GM12891 (cell line): ENCODE data around the gene MOV10L1.
A peak's percentile ranks its signal among the peaks of the same experiment; 100 is the strongest.
"Not testable (repeated sequence)": the region's sequence is repeated elsewhere in the genome, so short reads cannot be mapped to it uniquely, and the experiment has no call there.

Experiments
- DNase-seq: peaks from one replicate; pipeline ENCODE4 v3.0.0; 2011; ENCODE audit warnings: low spot score; ENCODE audit not compliant: insufficient read length
- FAIRE-seq: peaks from 2 replicates; lab custom pipeline; 2011; peaks lifted over from hg19 to GRCh38; lab: Jason Lieb, UNC
- PAX5 ChIP-seq: IDR thresholded peaks from 2 replicates; pipeline ENCODE4 v1.6.1; 2011; ENCODE audit warnings: low read length, moderate library complexity, mild to moderate bottlenecking; ENCODE audit not compliant: insufficient read depth, severe bottlenecking
- POLR2A ChIP-seq: IDR thresholded peaks from 2 replicates; pipeline ENCODE4 v1.6.1; 2011; ENCODE audit warnings: low read depth, low read length, control low read depth
- POLR2AphosphoS5 ChIP-seq: IDR thresholded peaks from 2 replicates; pipeline ENCODE4 v1.6.1; 2011; ENCODE audit warnings: low read depth, low read length, control low read depth
- POU2F2 ChIP-seq: IDR thresholded peaks from 2 replicates; pipeline ENCODE4 v1.6.1; 2011; ENCODE audit warnings: low read depth, mild to moderate bottlenecking, control low read depth, low read length, moderate library complexity
- SPI1 ChIP-seq: IDR thresholded peaks from 2 replicates; pipeline ENCODE4 v1.6.1; 2011; ENCODE audit warnings: low read depth, low read length, control low read depth
- TAF1 ChIP-seq: IDR thresholded peaks from 2 replicates; pipeline ENCODE4 v1.6.1; 2011; ENCODE audit warnings: low read depth, low read length, control low read depth

The MOV10L1 gene

DNA sequence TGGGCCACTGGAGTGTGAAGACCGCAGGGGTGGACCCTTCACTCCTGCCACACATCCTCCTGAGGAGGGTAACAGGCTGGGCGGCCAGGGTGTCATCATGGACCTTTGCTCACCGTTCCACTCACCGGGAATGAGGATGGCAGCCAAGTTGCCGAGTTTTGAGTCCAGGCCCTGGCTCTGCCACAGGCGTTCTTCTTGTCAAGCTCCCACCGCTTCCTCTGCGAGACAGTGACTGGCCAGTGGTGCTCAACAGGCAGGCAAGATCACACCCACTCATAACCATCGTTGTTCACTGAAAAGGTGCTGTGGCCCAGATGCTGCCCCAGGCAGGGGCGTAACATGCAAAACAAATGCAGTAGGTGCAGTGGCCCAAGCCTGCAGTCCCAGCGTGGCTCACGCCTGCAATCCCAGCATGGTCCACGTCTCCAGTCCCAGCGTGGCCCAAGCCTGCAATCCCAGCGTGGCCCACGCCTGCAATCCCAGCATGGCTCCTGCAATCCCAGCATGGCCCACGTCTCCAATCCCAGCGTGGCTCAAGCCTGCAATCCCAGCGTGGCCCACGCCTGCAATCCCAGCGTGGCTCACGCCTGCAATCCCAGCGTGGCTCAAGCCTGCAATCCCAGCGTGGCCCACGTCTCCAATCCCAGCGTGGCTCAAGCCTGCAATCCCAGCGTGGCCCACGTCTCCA lies 75.8 kb downstream of the MOV10L1 start:
- no peak for TF ChIP-seq POU2F2
- TF ChIP-seq POLR2A: no peak
- TF ChIP-seq SPI1: no peak
- TF ChIP-seq PAX5: no peak
- TF ChIP-seq POLR2AphosphoS5: no peak
- TF ChIP-seq TAF1: no peak
- DNase-seq: no peak
- FAIRE-seq: no peak

GRCh38 chr22:50167689-50168489 lies 78.1 kb downstream of the MOV10L1 start:
- no peak for FAIRE-seq
- no peak for DNase-seq
- TF ChIP-seq POU2F2 (no peak), PAX5 (no peak), POLR2AphosphoS5 (no peak), TAF1 (no peak), POLR2A (no peak), SPI1 (no peak)

DNA sequence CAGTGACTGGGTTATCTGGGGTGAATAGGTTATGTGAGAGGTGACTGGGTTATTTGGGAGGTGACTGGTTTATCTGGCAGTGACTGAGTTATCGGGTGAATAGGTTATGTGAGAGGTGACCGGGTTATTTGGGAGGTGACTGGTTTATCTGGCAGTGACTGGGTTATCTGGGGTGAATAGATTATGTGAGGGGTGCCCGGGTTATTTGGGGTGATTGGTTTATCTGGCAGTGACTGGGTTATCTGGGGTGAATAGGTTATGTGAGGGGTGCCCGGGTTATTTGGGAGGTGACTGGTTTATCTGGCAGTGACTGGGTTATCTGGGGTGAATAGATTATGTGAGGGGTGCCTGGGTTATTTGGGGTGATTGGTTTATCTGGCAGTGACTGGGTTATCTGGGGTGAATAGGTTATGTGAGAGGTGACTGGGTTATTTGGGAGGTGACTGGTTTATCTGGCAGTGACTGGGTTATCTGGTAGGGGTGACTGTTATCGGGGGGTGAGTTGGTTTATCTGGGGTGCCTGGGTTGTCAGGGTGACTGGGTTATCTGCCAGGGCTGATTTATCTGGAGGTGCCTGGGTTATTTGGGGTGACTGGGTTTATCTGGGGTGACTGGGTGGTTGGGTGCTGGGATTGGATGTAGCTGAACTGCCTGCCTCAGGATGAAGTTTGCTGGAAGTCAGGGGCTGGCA lies 78.8 kb downstream of the MOV10L1 start:
- not testable (repeated sequence) for FAIRE-seq, DNase-seq

DNA sequence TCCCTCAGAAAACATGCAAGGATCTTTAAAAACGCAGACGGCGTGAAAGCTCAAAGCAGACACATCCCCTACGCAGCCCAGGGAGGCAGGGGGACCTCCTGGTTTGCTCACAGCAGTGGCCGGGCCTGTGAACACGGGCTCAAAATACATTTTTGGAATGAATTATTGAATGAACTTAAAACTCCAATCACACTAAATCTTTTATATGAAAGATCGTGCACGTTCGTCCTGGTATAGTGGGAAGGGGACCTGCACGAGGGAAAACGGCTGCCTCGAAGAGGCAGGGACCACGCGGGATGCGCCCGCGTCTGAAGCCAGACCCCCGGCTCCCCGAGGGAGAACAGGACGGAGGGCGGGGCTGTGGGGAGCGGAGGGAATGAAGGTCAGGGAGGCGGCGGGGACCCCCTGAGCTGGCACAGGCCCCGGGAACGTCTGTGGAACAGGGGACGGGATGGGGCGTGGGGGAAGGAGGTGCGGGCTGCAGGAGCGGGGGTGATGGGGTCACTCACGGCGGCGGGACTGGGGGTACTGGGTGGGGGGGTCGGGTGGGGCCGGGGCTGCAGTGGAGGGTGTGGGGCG lies 79.5 kb downstream of the MOV10L1 start:
- TF ChIP-seq POLR2AphosphoS5: no peak
- TF ChIP-seq TAF1: no peak
- no peak for TF ChIP-seq SPI1
- TF ChIP-seq POLR2A: no peak
- TF ChIP-seq POU2F2: no peak
- no peak for TF ChIP-seq PAX5
- FAIRE-seq: no peak
- DNase-seq: no peak

DNA sequence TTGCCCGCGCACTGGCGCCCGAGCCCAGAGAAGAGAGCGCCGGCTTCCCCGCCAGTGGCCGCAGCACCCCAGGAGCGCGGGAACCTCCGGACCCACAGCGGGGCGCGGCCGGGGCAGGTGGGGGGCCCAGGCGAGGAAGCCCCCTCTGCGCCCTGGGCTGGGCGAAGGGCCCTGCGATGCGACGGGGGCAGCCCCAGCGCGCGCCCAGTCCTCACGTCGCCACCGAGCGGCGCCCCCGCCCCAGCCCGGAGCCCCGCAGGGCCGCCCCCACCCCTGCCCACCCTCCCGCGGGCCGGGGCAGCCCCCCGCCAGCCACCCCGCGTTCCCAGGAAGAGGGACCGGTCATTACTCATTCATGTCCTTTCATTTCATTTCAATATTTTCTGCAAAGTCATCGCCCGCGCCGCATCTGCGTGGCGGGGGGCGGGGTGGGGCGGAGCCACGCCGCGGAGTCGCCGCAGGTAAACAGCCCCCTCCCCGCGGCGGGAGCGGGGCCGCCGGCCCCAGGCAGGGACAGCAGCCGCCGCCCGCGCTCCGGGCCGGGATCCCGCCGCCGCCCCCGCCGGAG lies 80.1 kb downstream of the MOV10L1 start:
- no peak for DNase-seq
- no peak for FAIRE-seq
- TF ChIP-seq SPI1: no peak
- TF ChIP-seq TAF1: no peak

DNA sequence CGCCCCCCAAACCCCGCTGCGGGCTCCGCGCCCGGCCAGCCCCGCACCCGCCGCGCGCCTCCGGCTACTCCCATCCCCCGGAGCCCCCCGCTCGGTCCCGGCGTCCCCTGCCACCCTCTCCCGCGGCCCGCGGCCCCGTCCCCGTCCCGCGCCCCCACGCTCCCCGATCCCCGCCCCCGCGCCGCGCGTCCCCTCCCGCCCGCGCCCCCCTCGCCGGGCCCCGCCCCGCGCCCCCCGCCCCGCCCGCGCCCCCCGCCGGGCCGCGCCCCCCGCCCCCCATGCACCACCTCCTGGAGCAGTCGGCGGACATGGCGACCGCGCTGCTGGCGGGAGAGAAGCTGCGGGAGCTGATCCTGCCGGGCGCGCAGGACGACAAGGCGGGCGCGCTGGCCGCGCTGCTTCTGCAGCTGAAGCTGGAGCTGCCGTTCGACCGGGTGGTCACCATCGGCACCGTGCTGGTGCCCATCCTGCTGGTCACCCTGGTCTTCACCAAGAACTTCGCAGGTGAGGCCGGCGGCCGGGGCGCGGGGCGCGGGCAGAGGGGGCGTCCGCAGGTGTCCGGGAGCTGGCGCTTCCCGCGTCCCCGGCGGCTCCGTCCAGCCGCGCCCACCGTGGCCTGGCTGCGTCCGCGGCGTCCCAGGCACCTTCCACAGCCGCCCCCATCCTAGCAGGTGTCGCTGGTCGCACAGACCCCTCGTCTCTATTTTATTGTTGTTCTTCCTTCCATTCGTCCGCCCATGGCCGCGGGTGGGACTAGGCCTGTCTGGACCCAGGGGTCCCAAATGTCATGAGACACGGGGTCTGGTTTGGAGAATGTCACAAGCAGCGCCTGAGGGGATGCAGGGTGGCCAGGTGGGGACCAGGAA lies 80.9 kb downstream of the MOV10L1 start, which contains the start of gene PANX2:
Gene PANX2, plus strand, starts transcription at position 279 of the 866 bp plus-strand sequence. Its CDS starts 0 bp downstream, at position 279.
- DNase-seq: no peak
- TF ChIP-seq TAF1 (no peak), POLR2AphosphoS5 (no peak), PAX5 (no peak), POU2F2 (no peak), POLR2A (no peak), SPI1 (no peak)
- peak; percentile 26 for FAIRE-seq

DNA sequence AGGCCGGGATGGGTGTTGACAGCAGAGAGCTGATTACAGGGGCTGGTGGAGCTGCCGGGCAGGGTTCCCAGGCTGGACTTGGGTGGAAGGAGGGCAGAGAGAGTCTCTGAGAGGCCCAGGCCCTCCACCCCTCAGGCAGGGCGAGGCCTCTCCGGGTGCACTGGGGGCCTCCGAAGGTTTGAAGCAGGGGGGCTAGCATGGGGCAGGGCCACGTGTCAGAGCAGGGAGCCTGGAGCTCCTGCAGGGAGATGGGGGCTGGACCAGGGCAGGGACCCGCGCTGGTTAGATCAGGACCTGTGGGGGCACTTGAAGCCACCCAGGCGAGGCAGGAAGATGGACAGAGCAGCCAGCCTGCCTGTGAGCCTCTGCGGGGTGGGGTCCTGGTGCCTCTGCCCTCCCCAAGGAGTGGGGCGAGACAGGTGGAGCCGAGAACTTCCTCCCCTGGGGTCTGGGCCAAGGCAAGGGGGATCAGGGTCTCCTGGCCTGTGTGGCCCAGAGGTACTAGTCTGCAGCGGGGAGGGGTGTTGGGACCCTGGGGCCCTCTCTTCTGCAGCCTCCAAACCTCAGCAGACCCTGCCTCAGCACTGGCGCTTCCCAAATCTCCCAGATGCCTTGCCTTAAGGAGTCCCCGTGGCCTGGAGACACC lies 81.6 kb downstream of the MOV10L1 start:
- FAIRE-seq: no peak
- DNase-seq: no peak
- TF ChIP-seq SPI1 (no peak), POU2F2 (no peak), PAX5 (no peak), POLR2AphosphoS5 (no peak), TAF1 (no peak), POLR2A (no peak)

- FAIRE-seq (no peak), DNase-seq (no peak)
- TF ChIP-seq TAF1 (no peak), PAX5 (no peak), POU2F2 (no peak), SPI1 (no peak), POLR2A (no peak), POLR2AphosphoS5 (no peak)
Observed at GRCh38 chr22:50171965-50172421, 82.2 kb downstream of the MOV10L1 start.
